ENCODE data around the gene PDE9A. TPM values are rescaled to one million over a fixed set of nuclear protein-coding genes. Genes with fewer than 3 reads are reported as not detected.

The PDE9A gene
- polyA plus RNA-seq, 1 experiment: 0.09 TPM

DNA sequence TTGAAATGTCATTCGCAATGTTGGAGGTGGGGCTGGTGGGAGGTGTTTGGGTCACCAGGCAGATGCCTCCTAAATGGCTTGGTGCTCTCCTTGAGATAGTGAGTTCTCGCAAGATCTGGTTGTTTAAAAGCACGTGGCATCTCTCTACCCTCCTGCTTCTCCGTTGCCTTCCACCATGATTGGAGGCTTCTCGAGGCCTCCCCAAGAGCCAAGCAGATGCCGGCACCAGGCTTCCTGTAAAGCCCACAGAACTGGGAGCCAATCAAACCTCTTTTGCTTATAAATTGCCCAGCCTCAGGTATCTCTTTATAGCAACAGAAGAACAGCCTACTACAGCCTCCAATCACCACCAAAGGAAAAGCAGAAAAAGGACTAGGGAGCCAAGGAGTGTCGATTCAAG is 80.5 kb downstream of the PDE9A start:
- Histone ChIP-seq H3K4me3 (ENCODE audit: low read depth, low read length) (no peak overlapping the region), H3K27me3 (ENCODE audit: control insufficient read depth, insufficient read depth, low read length) (no peaks in the 10 kb centered on the region), H3K36me3 (ENCODE audit: control insufficient read depth, insufficient read depth, low read length) (no peaks in the 10 kb centered on the region)
- ChIA-PET POLR2A (no interaction called here), CTCF (no interaction called here)
- DNase-seq (ENCODE audit: low read depth): no peak
- TF ChIP-seq, protein P1, sequence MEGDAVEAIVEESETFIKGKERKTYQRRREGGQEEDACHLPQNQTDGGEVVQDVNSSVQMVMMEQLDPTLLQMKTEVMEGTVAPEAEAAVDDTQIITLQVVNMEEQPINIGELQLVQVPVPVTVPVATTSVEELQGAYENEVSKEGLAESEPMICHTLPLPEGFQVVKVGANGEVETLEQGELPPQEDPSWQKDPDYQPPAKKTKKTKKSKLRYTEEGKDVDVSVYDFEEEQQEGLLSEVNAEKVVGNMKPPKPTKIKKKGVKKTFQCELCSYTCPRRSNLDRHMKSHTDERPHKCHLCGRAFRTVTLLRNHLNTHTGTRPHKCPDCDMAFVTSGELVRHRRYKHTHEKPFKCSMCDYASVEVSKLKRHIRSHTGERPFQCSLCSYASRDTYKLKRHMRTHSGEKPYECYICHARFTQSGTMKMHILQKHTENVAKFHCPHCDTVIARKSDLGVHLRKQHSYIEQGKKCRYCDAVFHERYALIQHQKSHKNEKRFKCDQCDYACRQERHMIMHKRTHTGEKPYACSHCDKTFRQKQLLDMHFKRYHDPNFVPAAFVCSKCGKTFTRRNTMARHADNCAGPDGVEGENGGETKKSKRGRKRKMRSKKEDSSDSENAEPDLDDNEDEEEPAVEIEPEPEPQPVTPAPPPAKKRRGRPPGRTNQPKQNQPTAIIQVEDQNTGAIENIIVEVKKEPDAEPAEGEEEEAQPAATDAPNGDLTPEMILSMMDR (IDR thresholded peaks at IDR 0.05; ENCODE audit: insufficient read depth, low read depth, low read length): no peak

DNA sequence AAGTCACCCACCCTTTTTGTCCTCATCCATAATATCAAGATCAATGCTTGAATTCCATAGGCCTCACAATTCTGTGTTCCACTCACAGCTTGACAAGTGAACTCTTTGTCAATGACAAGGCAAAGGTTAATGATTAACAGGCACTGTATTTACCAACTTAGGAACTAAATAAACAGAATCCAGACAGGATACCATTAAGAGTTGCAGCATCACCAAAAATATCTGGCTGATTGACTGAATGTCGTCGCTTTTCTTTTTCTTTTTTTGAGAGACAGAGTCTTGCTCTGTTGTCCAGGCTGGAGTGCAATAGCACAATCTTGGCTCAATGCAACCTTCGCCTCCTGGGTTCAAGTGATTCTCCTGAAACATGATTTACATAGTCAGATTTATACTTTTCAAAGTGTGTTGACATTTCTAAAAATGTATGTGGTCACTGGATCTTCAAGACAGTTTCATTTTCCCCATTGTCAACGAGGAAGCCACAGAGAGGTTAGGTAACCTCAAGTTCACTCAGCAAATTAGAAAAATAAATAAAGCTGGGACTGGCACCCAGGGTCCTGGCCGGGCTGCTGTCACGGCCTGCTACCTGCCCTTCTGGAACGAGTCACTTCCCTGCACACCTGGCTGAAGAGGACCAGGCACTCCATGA is 81.0 kb downstream of the PDE9A start:
- TF ChIP-seq, protein P1 (IDR thresholded peaks at IDR 0.05; ENCODE audit: insufficient read depth, low read depth, low read length): no peak
- POLR2A ChIA-PET: no interaction called here
- CTCF ChIA-PET: no interaction called here
- DNase-seq (ENCODE audit: low read depth): no peak
- Histone ChIP-seq H3K4me3 (ENCODE audit: low read depth, low read length) (no peak overlapping the region), H3K36me3 (ENCODE audit: control insufficient read depth, insufficient read depth, low read length) (no peaks in the 10 kb centered on the region), H3K27me3 (ENCODE audit: control insufficient read depth, insufficient read depth, low read length) (no peaks in the 10 kb centered on the region)

DNA sequence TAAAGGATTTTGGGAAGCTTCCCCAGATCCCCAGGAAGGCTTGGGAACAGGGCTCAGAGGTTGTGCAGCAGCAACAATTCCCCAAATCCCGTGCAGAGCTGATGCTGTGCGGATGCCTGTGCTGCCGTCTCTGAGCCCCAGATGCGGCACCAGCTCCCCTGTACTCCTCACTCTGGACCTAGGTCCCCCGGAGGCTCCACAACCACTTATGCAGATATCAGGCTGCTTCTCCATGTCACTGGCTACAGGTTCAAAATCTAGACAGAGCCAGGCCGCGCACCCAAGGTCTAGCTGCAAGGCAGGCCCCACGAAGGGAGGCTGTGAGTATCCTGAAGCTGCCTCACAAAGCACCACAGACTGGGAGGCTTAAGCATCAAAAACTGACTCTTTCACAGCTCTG is 81.6 kb downstream of the PDE9A start:
- H3K36me3 ChIP-seq (ENCODE audit: control insufficient read depth, insufficient read depth, low read length): no peaks in the 10 kb centered on the region
- no peak overlapping the region for H3K4me3 ChIP-seq (ENCODE audit: low read depth, low read length)
- no peaks in the 10 kb centered on the region for H3K27me3 ChIP-seq (ENCODE audit: control insufficient read depth, insufficient read depth, low read length)
- CTCF ChIA-PET: no interaction called here
- no peak for DNase-seq (ENCODE audit: low read depth)
- POLR2A ChIA-PET: no interaction called here
- TF ChIP-seq, protein P1 (IDR thresholded peaks at IDR 0.05; ENCODE audit: insufficient read depth, low read depth, low read length): no peak

DNA sequence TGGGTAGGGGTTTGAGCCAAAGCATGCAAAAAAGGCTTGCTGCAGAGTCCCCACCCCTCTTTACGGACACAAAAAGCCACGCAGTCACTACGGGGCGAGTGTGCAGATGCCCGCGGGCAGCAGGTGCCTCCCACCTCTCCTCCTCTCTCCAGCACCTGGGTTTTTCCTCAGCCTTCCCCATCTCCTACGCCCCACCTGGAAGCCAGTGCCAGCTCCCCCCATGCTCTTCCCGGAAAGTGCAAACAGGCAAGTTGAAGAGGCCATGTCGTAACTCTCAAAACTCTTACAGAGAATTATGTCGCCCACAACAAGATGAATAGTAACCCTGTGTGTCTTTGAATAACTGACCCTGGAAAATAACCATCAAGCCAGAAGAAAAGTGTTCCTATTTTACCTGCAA is 82.5 kb downstream of the PDE9A start:
- CTCF ChIA-PET: no interaction called here
- Histone ChIP-seq H3K36me3 (ENCODE audit: control insufficient read depth, insufficient read depth, low read length) (no peaks in the 10 kb centered on the region), H3K4me3 (ENCODE audit: low read depth, low read length) (no peak overlapping the region), H3K27me3 (ENCODE audit: control insufficient read depth, insufficient read depth, low read length) (no peaks in the 10 kb centered on the region)
- POLR2A ChIA-PET: no interaction called here
- TF ChIP-seq, protein P1 (IDR thresholded peaks at IDR 0.05; ENCODE audit: insufficient read depth, low read depth, low read length): no peak
- no peak for DNase-seq (ENCODE audit: low read depth)

DNA sequence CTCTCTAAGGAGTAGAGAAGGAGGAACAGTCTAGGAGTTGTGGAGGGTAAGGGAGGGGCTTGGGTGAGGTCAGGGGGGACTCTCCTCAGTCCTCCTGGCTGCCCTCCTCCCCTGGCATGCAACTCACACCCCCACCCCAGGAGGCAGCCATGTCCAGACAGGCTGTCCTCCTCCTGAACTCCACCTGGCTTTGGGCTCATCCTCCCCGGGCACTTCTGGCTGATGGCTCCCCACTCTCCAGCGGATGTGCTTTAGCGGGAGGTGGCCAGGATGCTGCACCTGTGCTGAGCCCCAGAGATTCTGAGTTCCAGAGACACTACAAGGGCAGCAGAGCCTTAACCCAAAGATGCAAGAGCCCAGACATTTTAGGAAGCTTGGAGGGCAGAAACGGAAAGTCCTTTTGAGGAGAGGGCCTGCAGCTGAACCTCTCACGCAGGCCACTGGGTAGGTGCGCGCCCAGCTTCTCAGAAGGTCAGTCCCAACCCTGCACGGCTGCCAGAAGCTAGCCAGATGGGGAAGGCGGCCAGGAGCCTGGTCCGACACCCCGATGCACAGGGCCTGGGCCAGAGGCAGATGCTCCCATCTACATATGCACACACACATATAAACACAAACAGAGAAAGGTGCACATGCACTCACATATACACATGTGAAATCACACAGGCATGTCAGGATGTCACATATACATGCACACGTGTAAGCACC is 83.4 kb downstream of the PDE9A start:
- Histone ChIP-seq H3K4me3 (ENCODE audit: low read depth, low read length) (no peak overlapping the region), H3K36me3 (ENCODE audit: control insufficient read depth, insufficient read depth, low read length) (no peaks in the 10 kb centered on the region), H3K27me3 (ENCODE audit: control insufficient read depth, insufficient read depth, low read length) (no peaks in the 10 kb centered on the region)
- TF ChIP-seq, protein P1 (IDR thresholded peaks at IDR 0.05; ENCODE audit: insufficient read depth, low read depth, low read length): no peak
- ChIA-PET POLR2A (no interaction called here), CTCF (no interaction called here)
- DNase-seq (ENCODE audit: low read depth): no peak
